ACC112 (cell line): ENCODE measurements around the gene KCNQ1OT1.

Experiments
- H2AFZ ChIP-seq: fragments of 200-600 bp; sonication (generic); one replicate; pipeline ENCODE4 v1.6.0; 2017; ENCODE audit warnings: antibody characterized with exemption, low read length; ENCODE audit not compliant: unreplicated experiment
- H3K27ac ChIP-seq: fragments of 200-600 bp; sonication (generic); 2 replicates; pipeline ENCODE4 v1.5.1; 2014; ENCODE audit warnings: low read depth, mild to moderate bottlenecking, antibody characterized with exemption, low read length, moderate library complexity
- H3K27me3 ChIP-seq: fragments of 200-600 bp; sonication (generic); 2 replicates; pipeline ENCODE4 v1.6.1; 2014; ENCODE audit warnings: mild to moderate bottlenecking, antibody characterized with exemption, low read length, moderate library complexity, mixed read lengths; ENCODE audit not compliant: insufficient read depth
- H3K36me3 ChIP-seq: fragments of 200-600 bp; sonication (generic); 2 replicates; pipeline ENCODE4 v1.6.1; 2016; ENCODE audit warnings: mild to moderate bottlenecking, antibody characterized with exemption, low read length, moderate library complexity, mixed read lengths; ENCODE audit not compliant: insufficient read depth
- H3K4me1 ChIP-seq: fragments of 200-600 bp; sonication (generic); one replicate; pipeline ENCODE4 v1.6.1; 2016; ENCODE audit warnings: low read length, mixed read lengths; ENCODE audit not compliant: insufficient read depth, unreplicated experiment, control insufficient read depth
- H3K4me3 ChIP-seq: fragments of 200-600 bp; sonication (generic); 2 replicates; pipeline ENCODE4 v1.5.1; 2014; ENCODE audit warnings: mild to moderate bottlenecking, low read depth, low read length
- H3K79me2 ChIP-seq: fragments of 200-600 bp; sonication (generic); one replicate; pipeline ENCODE4 v1.6.0; 2016; ENCODE audit warnings: low read length; ENCODE audit not compliant: control insufficient read depth, unreplicated experiment, insufficient read depth

The KCNQ1OT1 gene

GRCh38 chr11:2718817-2719438 is 19.1 kb upstream of the KCNQ1OT1 start:
- no peaks in the 10 kb centered on the region for H3K36me3 ChIP-seq
- no peaks in the 10 kb centered on the region for H3K27me3 ChIP-seq

DNA sequence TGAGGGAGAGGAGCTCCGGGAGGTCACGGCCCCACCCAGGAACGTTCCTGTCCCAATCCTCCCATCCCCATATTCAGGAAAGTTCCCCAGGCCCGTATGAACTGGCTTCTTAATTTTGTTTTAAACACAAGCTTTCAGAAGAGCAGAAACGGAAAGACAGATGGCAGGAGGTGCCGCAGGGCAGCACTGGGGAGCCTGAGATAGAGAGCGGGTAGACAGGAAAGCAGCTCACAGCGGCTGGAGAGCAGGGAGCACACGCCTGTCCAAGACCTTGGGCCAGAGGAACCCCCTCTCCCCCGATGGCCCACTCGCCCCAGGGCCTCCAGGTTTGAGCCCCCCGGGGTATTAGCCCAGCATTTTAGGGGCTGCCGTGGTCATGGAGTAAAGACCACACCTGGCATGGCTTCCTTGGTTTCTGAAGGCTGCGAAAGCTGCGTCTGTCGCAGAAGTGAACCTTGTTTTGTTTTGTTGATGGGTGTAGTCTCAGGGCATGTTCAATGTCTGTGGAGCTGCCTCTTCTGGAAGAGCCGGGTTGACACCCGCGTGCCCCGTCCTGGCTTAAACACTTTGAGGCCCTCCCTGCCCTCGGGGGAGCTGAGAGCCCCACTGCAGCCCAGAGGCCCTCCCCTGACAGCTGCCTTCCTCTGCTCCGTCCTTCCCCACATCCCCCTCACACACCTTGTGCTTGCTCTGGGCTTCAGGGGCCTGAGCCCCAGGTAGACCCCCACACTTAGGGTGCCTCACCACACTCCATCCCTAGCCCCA is 17.9 kb upstream of the KCNQ1OT1 start:
- H3K27ac ChIP-seq, result no peak overlapping the region
- no peak overlapping the region for H2AFZ ChIP-seq
- no peak overlapping the region for H3K4me3 ChIP-seq
- H3K36me3 ChIP-seq, result no peaks in the 10 kb centered on the region
- H3K27me3 ChIP-seq, result no peaks in the 10 kb centered on the region
- H3K79me2 ChIP-seq, result no peaks in the 10 kb centered on the region
- no peaks in the 10 kb centered on the region for H3K4me1 ChIP-seq

More at GRCh38 chr11:2718817-2719438, 19.1 kb upstream of the KCNQ1OT1 start:
- Histone ChIP-seq H3K79me2 (no peaks in the 10 kb centered on the region), H2AFZ (no peak overlapping the region), H3K4me1 (no peaks in the 10 kb centered on the region), H3K4me3 (no peak overlapping the region), H3K27ac (no peak overlapping the region)

DNA sequence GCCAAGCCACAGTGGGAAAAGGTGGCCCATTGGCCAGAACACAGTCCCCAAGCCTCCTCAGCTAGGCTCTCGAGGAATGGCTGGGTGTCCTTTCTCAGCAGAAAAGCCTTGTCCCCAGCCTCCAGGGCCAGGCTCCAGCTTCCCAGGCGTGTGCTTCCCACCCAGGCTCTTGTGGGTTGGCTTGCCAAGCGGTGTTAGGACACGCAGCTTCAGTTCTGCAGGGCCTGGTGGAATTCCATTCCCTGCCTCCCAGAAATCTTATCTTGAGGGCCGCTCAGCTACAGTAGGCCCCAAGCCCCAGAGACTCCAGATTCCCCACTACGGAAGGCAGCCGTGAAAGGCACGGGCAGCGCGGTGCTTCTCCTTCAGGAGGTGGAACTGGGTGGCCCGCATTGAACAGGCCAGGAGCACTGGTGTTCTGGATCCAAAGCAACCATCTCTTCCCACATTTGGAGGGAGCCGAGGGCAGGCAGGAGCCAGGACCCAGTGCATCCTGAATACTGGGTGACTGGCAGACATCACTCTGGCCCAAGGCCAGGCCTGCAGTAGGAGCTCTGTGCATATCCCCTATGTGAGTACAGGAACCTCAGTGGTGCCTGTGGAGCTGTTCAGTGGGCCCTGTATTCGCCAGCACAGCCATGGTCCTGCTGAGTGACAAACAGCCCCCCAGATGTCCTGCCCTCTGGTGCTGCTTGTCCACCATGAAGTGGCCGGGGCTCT is 16.7 kb upstream of the KCNQ1OT1 start:
- Histone ChIP-seq H3K27me3 (no peaks in the 10 kb centered on the region), H3K4me3 (no peak overlapping the region), H3K27ac (no peak overlapping the region), H3K4me1 (no peaks in the 10 kb centered on the region), H2AFZ (no peak overlapping the region), H3K36me3 (no peaks in the 10 kb centered on the region), H3K79me2 (no peaks in the 10 kb centered on the region)

- Histone ChIP-seq H3K4me3 (no peak overlapping the region), H3K27ac (no peak overlapping the region), H3K4me1 (no peaks in the 10 kb centered on the region), H3K79me2 (no peaks in the 10 kb centered on the region), H2AFZ (no peak overlapping the region), H3K36me3 (no peaks in the 10 kb centered on the region), H3K27me3 (peaks cover 1% of the 10 kb centered on the region; the same call in 1 of the 2 replicates)
Measured at GRCh38 chr11:2715716-2716350, 16.0 kb upstream of the KCNQ1OT1 start.

GRCh38 chr11:2714871-2715270 is 15.1 kb upstream of the KCNQ1OT1 start:
- H3K4me1 ChIP-seq, result no peaks in the 10 kb centered on the region
- no peaks in the 10 kb centered on the region for H3K79me2 ChIP-seq
- H3K36me3 ChIP-seq, result no peaks in the 10 kb centered on the region
- H3K27ac ChIP-seq, result no peak overlapping the region
- no peak overlapping the region for H3K4me3 ChIP-seq
- H2AFZ ChIP-seq, result no peak overlapping the region
- H3K27me3 ChIP-seq, result peaks cover 7% of the 10 kb centered on the region; the same call in 1 of the 2 replicates

- Histone ChIP-seq H3K36me3 (no peaks in the 10 kb centered on the region), H3K27me3 (peaks cover 7% of the 10 kb centered on the region; the same call in 1 of the 2 replicates), H2AFZ (no peak overlapping the region)
Measured at GRCh38 chr11:2714463-2714800, 14.6 kb upstream of the KCNQ1OT1 start.

GRCh38 chr11:2713661-2714462 is 14.1 kb upstream of the KCNQ1OT1 start:
- no peaks in the 10 kb centered on the region for H3K36me3 ChIP-seq
- no peak overlapping the region for H3K27ac ChIP-seq
- peaks cover 4% of the 10 kb centered on the region for H3K4me1 ChIP-seq
- no peak overlapping the region for H2AFZ ChIP-seq
- H3K4me3 ChIP-seq, result no peak overlapping the region
- H3K79me2 ChIP-seq, result no peaks in the 10 kb centered on the region
- H3K27me3 ChIP-seq, result peaks cover 7% of the 10 kb centered on the region; the same call in 1 of the 2 replicates

More at GRCh38 chr11:2714463-2714800, 14.6 kb upstream of the KCNQ1OT1 start:
- no peaks in the 10 kb centered on the region for H3K79me2 ChIP-seq
- H3K27ac ChIP-seq, result no peak overlapping the region
- H3K4me3 ChIP-seq, result no peak overlapping the region
- H3K4me1 ChIP-seq, result peaks cover 3% of the 10 kb centered on the region

DNA sequence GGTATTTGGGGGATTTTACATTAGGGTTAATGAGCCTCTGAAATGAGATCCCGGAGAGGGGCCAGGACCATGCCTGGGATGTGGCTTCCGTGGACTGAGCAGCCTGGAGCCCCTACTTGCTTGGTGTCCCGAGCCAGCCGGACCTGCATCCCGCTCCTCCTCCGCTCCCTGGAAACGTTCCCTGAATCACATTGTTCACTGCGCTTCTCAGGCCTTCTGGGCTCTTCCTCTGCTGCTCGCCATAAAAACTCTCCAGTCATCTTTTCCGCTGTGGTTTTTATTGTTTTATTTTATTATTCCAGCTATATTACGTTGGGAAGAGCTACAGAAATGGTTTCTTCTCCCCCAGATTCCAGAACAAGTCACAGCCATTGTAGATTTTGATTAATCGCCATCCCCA is 13.3 kb upstream of the KCNQ1OT1 start:
- no peaks in the 10 kb centered on the region for H3K36me3 ChIP-seq
- peaks cover 4% of the 10 kb centered on the region for H3K4me1 ChIP-seq
- no peak overlapping the region for H3K27ac ChIP-seq
- no peak overlapping the region for H2AFZ ChIP-seq
- peaks cover 12% of the 10 kb centered on the region; the same call in 1 of the 2 replicates for H3K27me3 ChIP-seq
- no peak overlapping the region for H3K4me3 ChIP-seq
- H3K79me2 ChIP-seq, result no peaks in the 10 kb centered on the region

DNA sequence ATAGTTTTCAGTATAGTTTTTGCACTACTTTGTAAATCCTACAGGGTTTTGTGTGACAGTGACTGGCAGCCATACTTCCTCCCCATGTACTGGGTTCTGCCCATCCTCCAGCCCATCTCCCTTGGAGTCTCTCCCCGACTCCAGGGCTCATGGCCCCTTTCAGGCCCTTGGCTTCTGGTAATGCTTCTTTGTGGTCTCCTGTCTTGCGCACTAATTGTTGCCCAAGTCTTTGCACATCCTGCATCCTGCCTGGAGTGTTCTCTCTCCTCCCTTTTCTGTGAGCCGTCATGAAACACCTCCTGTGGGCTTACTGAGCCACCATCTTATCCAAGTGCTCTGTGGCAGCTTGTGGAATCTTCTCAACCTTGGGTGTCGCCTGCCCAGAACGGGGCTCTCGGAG is 11.4 kb upstream of the KCNQ1OT1 start:
- no peaks in the 10 kb centered on the region for H3K79me2 ChIP-seq
- no peak overlapping the region for H3K27ac ChIP-seq
- H2AFZ ChIP-seq, result no peak overlapping the region
- peaks cover 12% of the 10 kb centered on the region; the same call in 1 of the 2 replicates for H3K27me3 ChIP-seq
- no peaks in the 10 kb centered on the region for H3K36me3 ChIP-seq
- H3K4me1 ChIP-seq, result peaks cover 4% of the 10 kb centered on the region
- no peak overlapping the region for H3K4me3 ChIP-seq

GRCh38 chr11:2709429-2709828 is 9.6 kb upstream of the KCNQ1OT1 start:
- H3K4me3 ChIP-seq, result peak overlapping the region; percentile 20
- H3K79me2 ChIP-seq, result no peaks in the 10 kb centered on the region
- no peak overlapping the region for H3K27ac ChIP-seq
- H3K27me3 ChIP-seq, result peaks cover 12% of the 10 kb centered on the region; the same call in 1 of the 2 replicates
- H3K4me1 ChIP-seq, result peaks cover 4% of the 10 kb centered on the region
- no peak overlapping the region for H2AFZ ChIP-seq
- no peaks in the 10 kb centered on the region for H3K36me3 ChIP-seq
